LNCAP (cell line): ENCODE data around the gene MAN1C1.

Source experiments
- CTCF ChIP-seq: fragments of 450-650 bp; IDR thresholded peaks from 2 replicates; pipeline ENCODE4 v1.5.1; 2017; ENCODE audit warnings: mild to moderate bottlenecking

Gene MAN1C1

GRCh38 chr1:25642574-25643108 lies 26.1 kb downstream of the MAN1C1 start:
- TF ChIP-seq CTCF: no peak

GRCh38 chr1:25643929-25644328 lies 27.3 kb downstream of the MAN1C1 start:
- no peak for TF ChIP-seq CTCF

GRCh38 chr1:25644962-25645361 lies 28.4 kb downstream of the MAN1C1 start:
- TF ChIP-seq CTCF: no peak

- TF ChIP-seq CTCF: no peak
These were observed 29.2 kb downstream of the MAN1C1 start for GRCh38 chr1:25645637-25646400.

- no peak for TF ChIP-seq CTCF
These were observed 30.5 kb downstream of the MAN1C1 start for GRCh38 chr1:25647106-25647505.

GRCh38 chr1:25647863-25648262 lies 31.3 kb downstream of the MAN1C1 start:
- no peak for TF ChIP-seq CTCF

- TF ChIP-seq CTCF: no peak
These were observed 32.3 kb downstream of the MAN1C1 start for GRCh38 chr1:25648681-25649440.
